H9 (cell line): ENCODE data around the gene BEND5. TPM values are rescaled to one million over a fixed set of nuclear protein-coding genes. Genes with fewer than 3 reads are reported as not detected.

Experiments used
- DNase-seq: peaks from one replicate; pipeline ENCODE4 v3.0.0-alpha.2; 2017
- H2AFZ ChIP-seq: one replicate; pipeline ENCODE4 v1.6.1; 2013; ENCODE audit warnings: mild to moderate bottlenecking, low read length, control low read depth, moderate library complexity
- H2AK5ac ChIP-seq: 2 replicates; pipeline ENCODE4 v1.6.1; 2013; ENCODE audit warnings: low read length, control low read depth, mixed read lengths; ENCODE audit not compliant: insufficient read length
- H2BK120ac ChIP-seq: one replicate; pipeline ENCODE4 v1.6.1; 2013; ENCODE audit warnings: low read depth, mild to moderate bottlenecking, low read length, control low read depth, inconsistent platforms; ENCODE audit not compliant: poor library complexity, severe bottlenecking
- H2BK12ac ChIP-seq: 2 replicates; pipeline ENCODE4 v1.6.1; 2013; ENCODE audit warnings: low read length, control low read depth, mixed read lengths, low read depth; ENCODE audit not compliant: insufficient read length
- H2BK15ac ChIP-seq: 2 replicates; pipeline ENCODE4 v1.6.1; 2013; ENCODE audit warnings: low read depth, low read length, control low read depth
- H2BK20ac ChIP-seq: one replicate; pipeline ENCODE4 v1.6.1; 2013; ENCODE audit warnings: low read depth, mild to moderate bottlenecking, low read length, control low read depth, inconsistent platforms; ENCODE audit not compliant: poor library complexity, severe bottlenecking
- H2BK5ac ChIP-seq: 2 replicates; pipeline ENCODE4 v1.6.1; 2013; ENCODE audit warnings: low read length, control low read depth, mixed read lengths; ENCODE audit not compliant: insufficient read length
- H3K14ac ChIP-seq: 2 replicates; pipeline ENCODE4 v1.6.1; 2013; ENCODE audit warnings: low read length, control low read depth; ENCODE audit not compliant: insufficient read depth
- H3K18ac ChIP-seq: 2 replicates; pipeline ENCODE4 v1.6.1; 2013; ENCODE audit warnings: low read depth, mild to moderate bottlenecking, mixed read lengths, low read length, control low read depth; ENCODE audit not compliant: insufficient read length
- H3K23ac ChIP-seq: 2 replicates; pipeline ENCODE4 v1.6.1; 2013; ENCODE audit warnings: low read length, control low read depth, mixed read lengths, low read depth; ENCODE audit not compliant: insufficient read length
- H3K23me2 ChIP-seq: 2 replicates; pipeline ENCODE4 v1.6.1; 2013; ENCODE audit warnings: low read depth, mild to moderate bottlenecking, mixed read lengths, low read length, control low read depth; ENCODE audit not compliant: insufficient read length, poor library complexity, severe bottlenecking
- H3K27ac ChIP-seq: 2 replicates; pipeline ENCODE4 v1.5.1; 2013; ENCODE audit warnings: low read length, control low read depth, mixed read lengths, low read depth; ENCODE audit not compliant: insufficient read length
- H3K27me3 ChIP-seq: 2 replicates; pipeline ENCODE4 v1.6.1; 2013; ENCODE audit warnings: low read length, control low read depth, inconsistent platforms; ENCODE audit not compliant: insufficient read depth
- H3K4ac ChIP-seq: 2 replicates; pipeline ENCODE4 v1.6.1; 2013; ENCODE audit warnings: low read depth, mild to moderate bottlenecking, control low read depth, inconsistent platforms, low read length, moderate library complexity
- H3K4me1 ChIP-seq: 2 replicates; pipeline ENCODE4 v1.6.1; 2013; ENCODE audit warnings: low read length, control low read depth, inconsistent platforms; ENCODE audit not compliant: insufficient read depth
- H3K4me2 ChIP-seq: 2 replicates; pipeline ENCODE4 v1.6.1; 2013; ENCODE audit warnings: low read length, control low read depth, mixed read lengths; ENCODE audit not compliant: insufficient read length, insufficient read depth
- H3K56ac ChIP-seq: 2 replicates; pipeline ENCODE4 v1.6.1; 2013; ENCODE audit warnings: low read depth, mild to moderate bottlenecking, mixed read lengths, low read length, control low read depth; ENCODE audit not compliant: insufficient read length
- H3K79me1 ChIP-seq: 2 replicates; pipeline ENCODE4 v1.6.1; 2013; ENCODE audit warnings: low read depth, mild to moderate bottlenecking, moderate library complexity, low read length, control low read depth, inconsistent platforms; ENCODE audit not compliant: insufficient read depth, poor library complexity, severe bottlenecking
- H3K79me2 ChIP-seq: 2 replicates; pipeline ENCODE4 v1.6.1; 2013; ENCODE audit warnings: low read length, control low read depth, inconsistent platforms; ENCODE audit not compliant: insufficient read depth
- H3K9ac ChIP-seq: 2 replicates; pipeline ENCODE4 v1.6.1; 2013; ENCODE audit warnings: low read length, control low read depth, mixed read lengths; ENCODE audit not compliant: insufficient read length; ENCODE audit errors: extremely low read depth
- H3K9me3 ChIP-seq: one replicate; pipeline ENCODE4 v1.6.1; 2013; ENCODE audit warnings: low read depth, low read length, inconsistent platforms; ENCODE audit not compliant: control insufficient read depth
- H3T11ph ChIP-seq: one replicate; pipeline ENCODE4 v1.6.1; 2013; ENCODE audit warnings: mild to moderate bottlenecking, low read length, control low read depth, inconsistent platforms
- H4K20me1 ChIP-seq: one replicate; pipeline ENCODE4 v1.6.1; 2013; ENCODE audit not compliant: control insufficient read depth, insufficient read length, insufficient read depth
- H4K5ac ChIP-seq: 2 replicates; pipeline ENCODE4 v1.6.1; 2013; ENCODE audit warnings: low read depth, mild to moderate bottlenecking, mixed read lengths, low read length, control low read depth; ENCODE audit not compliant: insufficient read length
- H4K8ac ChIP-seq: replicated peaks from 2 replicates; pipeline ENCODE4 v1.6.1; 2013; ENCODE audit warnings: low read length, control low read depth, mixed read lengths, low read depth; ENCODE audit not compliant: insufficient read length
- H4K91ac ChIP-seq: 2 replicates; pipeline ENCODE4 v1.6.1; 2013; ENCODE audit warnings: low read depth, mild to moderate bottlenecking, moderate library complexity, mixed read lengths, low read length, control low read depth; ENCODE audit not compliant: insufficient read length
- H3K27ac Mint-ChIP-seq, 3 experiments: 2 replicates in 2 of 3; 3 replicates in 1 of 3; pipeline ENCODE4 v1.8.0; 2020 to 2021; ENCODE audit warnings: mixed read lengths in 3 of 3, mild to moderate bottlenecking in 1 of 3, moderate library complexity in 1 of 3
- H3K27me3 Mint-ChIP-seq: 2 replicates; pipeline ENCODE4 v1.8.0; 2021; ENCODE audit warnings: low read depth, mild to moderate bottlenecking, moderate library complexity, mixed read lengths
- H3K36me3 Mint-ChIP-seq, 3 experiments: 2 replicates in 2 of 3; 3 replicates in 1 of 3; pipeline ENCODE4 v1.8.0; 2020 to 2021; ENCODE audit warnings: low read depth in 3 of 3, mixed read lengths in 3 of 3; ENCODE audit not compliant: insufficient read depth in 1 of 3
- H3K4me1 Mint-ChIP-seq, 2 experiments: 2 replicates each; pipeline ENCODE4 v1.8.0; 2020; ENCODE audit warnings: mixed read lengths in 2 of 2
- H3K4me3 Mint-ChIP-seq, 2 experiments: 2 replicates in 1 of 2; 3 replicates in 1 of 2; pipeline ENCODE4 v1.8.0; 2020 to 2021; ENCODE audit warnings: mild to moderate bottlenecking in 2 of 2, mixed read lengths in 2 of 2, moderate library complexity in 1 of 2
- H3K9me3 Mint-ChIP-seq, 2 experiments: 2 replicates in 1 of 2; 3 replicates in 1 of 2; pipeline ENCODE4 v1.8.0; 2020; ENCODE audit warnings: mild to moderate bottlenecking in 2 of 2, mixed read lengths in 2 of 2, moderate library complexity in 1 of 2
- CTCF ChIP-seq: fragments of 200-600 bp; sonication (generic); conservative IDR thresholded peaks from 3 replicates; pipeline ENCODE4 v1.8.0; 2021; ENCODE audit warnings: antibody characterized with exemption, mild to moderate bottlenecking
- WGBS: extraction: QIAGEN DNeasy Blood & Tissue Kit; methylation state at CpG from one replicate; pipeline ENCODE4 v1.1.7; 2013; ENCODE audit warnings: missing lambda C conversion rate, low lambda C conversion rate, mixed read lengths; ENCODE audit not compliant: insufficient read length; ENCODE audit errors: extremely low coverage; 5-methylcytosine and 5-hydroxymethylcytosine counted together
- total RNA-seq: library from RNA; stranded (reverse); gene quantifications from 2 replicates; pipeline ENCODE4 v1.2.1, GENCODE V29; 2021

BEND5 gene
- total RNA-seq, 1 experiment from 2014 or later: 4.8 TPM

- TF ChIP-seq CTCF: no peak
- no peaks in the 10 kb centered on the region for H3K79me1 ChIP-seq
- Mint-ChIP-seq H3K36me3 (peaks cover 5 to 34% (median 22%) of the 10 kb centered on the region in 3 experiments; a peak in 6 of 7 replicates), H3K9me3 (no peaks in the 10 kb centered on the region), H3K4me1 (peaks cover 10 to 18% of the 10 kb centered on the region in 2 experiments), H3K27me3 (no peaks in the 10 kb centered on the region; the same call in 1 of the 2 replicates), H3K27ac (no peak overlapping the region), H3K4me3 (no peak overlapping the region)
- H3K4me1 ChIP-seq: 0 out of 2 replicates have a peak, but pooled peaks cover 3% of the 10 kb centered on the region
- no peaks in the 10 kb centered on the region for H4K20me1 ChIP-seq
- no peak overlapping the region for H4K5ac ChIP-seq
- H3K56ac ChIP-seq: no peak overlapping the region
- H3K4ac ChIP-seq: no peak overlapping the region
- H3K4me2 ChIP-seq: no peak overlapping the region
- no peak for DNase-seq
- H3K23me2 ChIP-seq: no peaks in the 10 kb centered on the region
- H3K23ac ChIP-seq: no peak overlapping the region
- no peak overlapping the region for H3K14ac ChIP-seq
- H3K18ac ChIP-seq: no peak overlapping the region
- H3K9ac ChIP-seq: no peak overlapping the region
- no peak overlapping the region for H3T11ph ChIP-seq
- WGBS: no CpG with 5 or more reads among the region's 1 CpG
- no peak overlapping the region for H2BK20ac ChIP-seq
- H3K27ac ChIP-seq: no peak overlapping the region
- H3K27me3 ChIP-seq: no peaks in the 10 kb centered on the region
- no peak overlapping the region for H2BK5ac ChIP-seq
- no peak overlapping the region for H2AFZ ChIP-seq
- H4K91ac ChIP-seq: no peak overlapping the region
- no peak overlapping the region for H2BK15ac ChIP-seq
- no peaks in the 10 kb centered on the region for H3K9me3 ChIP-seq
- no peak overlapping the region for H4K8ac ChIP-seq
- no peak overlapping the region for H2BK120ac ChIP-seq
- no peaks in the 10 kb centered on the region for H3K79me2 ChIP-seq
- H2AK5ac ChIP-seq: no peak overlapping the region
- no peak overlapping the region for H2BK12ac ChIP-seq
Observed at GRCh38 chr1:48753293-48753692, 23.4 kb downstream of the BEND5 start.
